Measurements from ENCODE around the gene KCNMB1. TPM values are rescaled to one million over a fixed set of nuclear protein-coding genes. Genes with fewer than 3 reads are reported as not detected.

The KCNMB1 gene
- polyA plus RNA-seq, 3 donors, result 0.95 to 1.7 (median 1.5) TPM

DNA sequence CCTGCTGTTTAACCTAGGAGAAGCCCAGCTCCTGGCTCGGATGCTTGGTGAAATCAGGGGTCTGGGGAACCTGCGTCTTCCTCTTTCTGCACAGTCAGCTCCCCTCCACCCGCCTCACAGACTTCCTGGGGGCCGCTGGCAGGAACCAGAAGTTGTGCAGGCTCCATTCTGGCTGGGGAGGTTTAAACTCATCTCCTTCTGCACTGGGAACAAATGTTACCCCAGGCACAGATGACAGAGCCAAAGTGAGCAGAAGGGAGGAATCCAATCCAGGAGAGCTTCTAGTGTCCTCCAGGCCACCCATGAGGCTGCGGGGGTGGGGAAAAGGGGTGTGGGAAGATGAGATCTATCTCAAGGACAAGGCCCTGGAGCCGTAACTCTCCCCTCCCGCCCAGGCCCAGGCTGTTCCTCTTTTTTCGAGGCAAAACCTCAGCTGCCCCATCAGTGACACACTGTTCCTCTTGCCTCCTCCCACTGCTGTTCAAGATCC is 31.2 kb downstream of the KCNMB1 start:
- no peak for DNase-seq (ENCODE audit: extremely low read depth in 1 of 11, low read depth in 9 of 11, low spot score in 4 of 11)

DNA sequence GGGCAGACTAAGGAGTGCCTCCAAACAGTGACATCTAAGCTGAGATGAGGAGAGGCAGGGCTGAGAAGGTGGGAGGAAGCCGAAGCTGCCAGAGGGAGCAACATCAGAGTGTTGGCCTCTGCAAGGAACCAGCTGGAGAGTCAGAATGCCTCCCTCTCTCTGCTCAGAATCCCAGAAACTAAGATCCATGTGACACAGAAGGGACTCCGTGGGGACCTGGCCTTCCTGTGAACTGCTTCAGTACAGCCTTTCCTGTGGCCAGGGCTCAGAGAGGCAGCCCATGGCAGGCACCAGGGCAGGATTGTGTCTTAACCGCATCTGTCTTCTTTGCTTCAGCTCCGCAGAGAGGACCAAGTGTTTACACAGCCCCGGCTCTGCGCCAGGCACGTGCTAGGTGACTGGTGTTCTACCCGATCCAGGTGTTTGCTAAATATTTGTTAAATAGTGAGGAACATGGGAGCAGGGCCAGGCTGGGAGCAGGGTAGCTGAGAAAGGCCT is 33.5 kb downstream of the KCNMB1 start:
- DNase-seq (ENCODE audit: extremely low read depth in 1 of 11, low read depth in 9 of 11, low spot score in 4 of 11), result no peak

DNA sequence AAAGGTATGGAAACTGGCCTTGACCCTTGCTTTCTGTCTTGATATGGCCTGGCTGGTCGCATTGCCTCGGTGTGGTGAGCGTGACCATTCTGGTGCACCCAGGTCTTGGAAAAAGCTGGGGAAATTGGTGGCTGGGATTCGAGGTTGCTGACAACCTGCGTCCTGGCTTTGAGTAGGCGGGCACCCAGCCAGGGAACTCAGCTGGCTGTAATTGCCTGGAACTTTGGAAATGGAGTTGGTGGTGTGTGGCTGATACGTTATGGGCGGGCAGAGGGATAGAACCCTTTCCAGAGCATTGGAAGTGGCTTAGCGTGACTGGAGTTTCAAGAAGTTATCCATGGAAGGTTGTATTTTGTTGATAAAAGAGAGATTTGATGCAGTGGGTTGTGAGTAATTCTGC is 35.2 kb downstream of the KCNMB1 start:
- peak in 1 of 11 donors; percentile 31 for DNase-seq (ENCODE audit: extremely low read depth in 1 of 11, low read depth in 9 of 11, low spot score in 4 of 11)

DNA sequence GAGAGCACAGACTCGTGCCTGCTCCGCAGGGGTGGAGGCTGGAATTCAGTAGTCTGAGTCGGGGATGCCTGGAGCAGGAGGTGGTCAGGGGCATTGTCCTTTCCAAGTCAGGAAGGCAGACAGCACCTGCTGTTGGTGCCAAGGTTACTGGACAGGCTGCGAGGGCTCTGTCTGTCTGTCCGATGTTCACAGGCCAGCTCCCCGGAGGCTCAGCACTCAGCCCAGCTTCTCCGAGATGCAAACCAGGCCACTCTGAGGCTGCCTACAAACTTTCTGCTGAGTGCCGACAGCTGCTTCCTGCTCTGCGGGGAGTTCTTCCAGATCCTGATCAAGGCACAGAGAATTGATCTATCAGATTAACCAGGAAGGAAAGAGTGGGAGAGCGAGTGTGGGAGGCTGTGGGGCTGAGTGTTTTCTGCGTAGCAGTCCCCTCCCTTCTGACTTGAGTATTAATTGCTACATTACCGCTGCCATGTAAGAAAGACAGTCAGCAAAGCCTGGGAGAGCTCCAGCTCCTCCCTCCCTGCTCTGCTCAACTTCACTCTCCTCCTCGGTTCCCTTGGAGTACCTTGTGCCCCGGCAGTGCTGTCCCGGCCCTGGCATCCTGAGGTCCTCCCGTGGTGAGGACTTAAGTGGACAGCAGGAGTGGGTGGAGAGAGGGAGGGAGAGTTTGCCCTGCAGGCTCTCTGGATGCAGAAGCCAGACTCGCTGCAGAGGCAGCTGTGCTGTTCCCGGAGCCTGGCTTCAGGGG is 36.0 kb downstream of the KCNMB1 start:
- DNase-seq (ENCODE audit: extremely low read depth in 1 of 11, low read depth in 9 of 11, low spot score in 4 of 11), result peak in 1 of 11 donors; percentile 20

DNA sequence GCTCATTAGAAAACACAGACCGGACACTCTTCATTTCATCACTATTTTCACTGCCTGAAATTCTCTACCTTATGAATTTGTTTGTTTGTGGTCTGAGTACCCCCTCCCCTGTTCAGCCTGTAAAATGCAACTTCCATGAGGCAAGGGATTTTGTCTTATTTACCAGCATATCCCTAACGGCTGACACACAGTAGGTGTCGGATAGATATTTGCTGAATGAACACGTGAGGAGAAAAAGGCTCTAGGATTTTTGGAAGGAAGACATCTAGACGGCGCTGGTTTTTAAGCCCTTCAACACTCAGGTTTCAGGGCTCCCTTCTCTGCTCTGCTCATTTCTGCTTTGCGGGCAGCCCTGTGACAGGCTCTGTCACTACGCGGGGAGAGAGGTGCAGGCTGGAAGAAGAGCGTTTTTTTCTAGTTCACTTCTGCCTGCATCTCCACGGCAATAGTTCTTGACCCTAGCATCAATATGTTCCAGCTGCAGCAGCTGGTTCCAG is 41.0 kb downstream of the KCNMB1 start:
- DNase-seq (ENCODE audit: extremely low read depth in 1 of 11, low read depth in 9 of 11, low spot score in 4 of 11), result no peak

DNA sequence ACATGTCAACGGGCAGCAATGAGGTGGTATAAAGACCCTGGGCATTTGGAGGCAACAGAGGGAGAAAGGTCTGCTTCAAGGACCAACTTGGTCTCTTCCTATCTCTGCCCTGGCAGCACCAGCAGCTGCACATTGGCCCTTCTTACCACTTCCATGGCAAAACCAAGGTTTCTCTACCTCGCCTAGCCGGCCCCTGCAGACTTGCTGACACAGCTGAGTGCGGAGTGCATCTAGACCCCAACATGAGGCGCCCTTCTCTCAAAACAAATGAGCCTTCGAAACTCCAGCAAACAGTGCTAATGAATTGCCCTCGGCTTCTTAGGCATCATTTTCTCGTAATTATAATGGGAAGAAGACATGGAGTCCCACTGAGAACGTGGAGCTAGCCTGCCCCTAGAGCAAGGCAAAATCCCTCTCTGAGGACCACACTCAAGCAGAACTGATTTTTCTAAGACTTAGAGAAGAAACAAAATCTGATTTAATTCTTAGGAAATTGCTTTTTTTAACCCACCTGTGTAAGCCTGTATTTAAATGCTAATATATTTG is 42.1 kb downstream of the KCNMB1 start:
- no peak for DNase-seq (ENCODE audit: extremely low read depth in 1 of 11, low read depth in 9 of 11, low spot score in 4 of 11)

DNA sequence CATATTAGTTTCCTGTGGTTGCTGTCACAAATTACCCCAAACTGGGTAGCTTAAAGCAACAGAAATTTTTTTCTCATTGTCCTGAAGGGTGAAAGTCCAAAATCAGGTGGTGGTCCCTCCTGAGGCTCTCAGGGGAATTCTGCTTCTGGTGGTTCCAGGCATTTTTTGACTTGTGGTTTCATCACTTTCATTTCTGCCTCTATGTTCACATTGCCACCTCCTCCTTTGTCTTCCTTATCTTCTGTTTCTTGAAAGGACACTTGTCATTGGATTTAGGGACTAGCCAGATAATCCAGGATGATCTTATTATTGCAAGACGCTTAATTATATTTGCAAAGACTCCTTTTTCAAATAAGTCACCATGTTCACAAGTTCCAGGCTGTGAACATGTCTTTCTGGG is 43.2 kb downstream of the KCNMB1 start:
- no peak for DNase-seq (ENCODE audit: extremely low read depth in 1 of 11, low read depth in 9 of 11, low spot score in 4 of 11)

DNA sequence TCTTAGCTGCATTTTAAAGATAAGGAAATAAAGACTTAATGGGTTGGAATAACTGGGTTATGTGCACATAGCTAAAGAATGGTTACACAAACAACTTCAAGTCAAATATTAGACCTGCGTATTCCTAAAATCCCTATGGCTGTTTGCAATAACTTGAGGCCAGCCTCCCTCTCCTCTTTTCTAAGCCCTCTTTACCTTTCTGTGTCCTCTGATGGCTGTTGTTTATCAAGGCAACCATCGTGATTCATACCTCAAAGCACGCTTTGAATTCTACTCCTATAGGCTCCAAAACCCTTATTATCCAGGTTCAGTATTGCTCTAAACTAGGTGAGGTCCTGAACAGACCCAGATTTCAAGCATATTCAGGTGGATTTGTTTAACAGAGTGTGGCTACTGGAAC is 46.0 kb downstream of the KCNMB1 start:
- DNase-seq (ENCODE audit: extremely low read depth in 1 of 11, low read depth in 9 of 11, low spot score in 4 of 11), result no peak

DNA sequence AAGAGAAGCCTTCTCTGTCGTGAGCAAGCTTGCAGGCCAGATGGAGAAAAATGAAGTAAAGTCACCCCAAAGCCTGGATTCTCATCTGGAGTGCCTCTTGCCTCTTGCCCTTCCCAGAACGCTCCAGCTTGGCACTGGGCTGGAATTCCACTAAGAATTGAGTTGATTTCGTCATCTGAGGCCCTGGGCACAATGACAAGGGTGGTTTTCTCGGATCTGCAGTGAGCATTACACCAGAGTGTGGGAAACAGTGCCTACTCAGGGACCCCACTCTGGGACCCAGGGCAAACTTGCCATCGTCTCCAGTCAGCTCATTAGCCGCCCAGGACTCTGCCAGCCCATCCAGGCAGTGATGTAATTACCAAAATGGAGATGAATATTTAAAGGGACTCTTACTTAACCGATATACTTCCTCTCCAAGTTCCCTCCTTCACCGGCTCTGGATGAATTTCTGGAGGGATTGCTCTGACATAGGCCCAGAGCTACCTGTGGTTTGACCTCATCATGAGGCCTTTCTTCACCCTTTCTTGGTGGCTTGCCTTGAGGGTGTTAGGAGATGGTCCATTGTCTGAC is 46.9 kb downstream of the KCNMB1 start:
- no peak for DNase-seq (ENCODE audit: extremely low read depth in 1 of 11, low read depth in 9 of 11, low spot score in 4 of 11)

DNA sequence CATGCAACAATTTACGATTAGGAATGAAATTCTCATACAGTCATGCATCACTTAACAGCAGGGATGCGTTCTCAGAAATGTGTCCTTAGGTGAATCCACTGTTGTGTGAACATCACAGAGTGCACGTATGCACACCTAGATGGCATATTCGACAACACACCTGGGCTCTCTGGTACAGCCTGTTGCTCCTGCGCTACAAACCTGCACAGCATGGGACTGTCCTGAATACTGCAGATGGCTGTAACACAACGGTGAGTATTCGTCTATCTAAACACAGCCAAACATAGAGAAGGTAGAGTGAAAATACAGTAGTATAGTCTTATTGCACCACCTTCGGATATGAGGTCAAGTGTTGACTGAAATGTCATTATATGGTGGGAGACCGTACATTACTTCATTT is 47.6 kb downstream of the KCNMB1 start:
- no peak for DNase-seq (ENCODE audit: extremely low read depth in 1 of 11, low read depth in 9 of 11, low spot score in 4 of 11)

DNA sequence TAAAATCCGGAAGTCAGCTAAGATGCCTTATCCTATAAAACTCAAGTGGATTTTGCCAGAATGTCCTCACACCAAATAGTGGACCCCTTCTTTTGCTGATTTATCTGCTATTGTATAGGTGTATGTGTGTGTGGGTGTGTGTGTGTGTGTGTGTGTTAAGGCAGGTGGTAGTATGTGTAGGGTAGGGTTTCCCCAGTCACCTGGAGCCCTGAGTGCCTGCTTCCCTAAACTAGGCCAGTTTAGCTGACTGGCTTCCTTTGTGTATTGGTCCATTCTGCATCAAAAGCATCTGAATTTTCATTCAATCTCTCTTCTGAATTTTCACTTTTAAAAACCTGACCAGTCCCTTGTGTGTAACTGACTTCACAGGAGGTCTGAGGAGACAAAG is 49.4 kb downstream of the KCNMB1 start:
- DNase-seq (ENCODE audit: extremely low read depth in 1 of 11, low read depth in 9 of 11, low spot score in 4 of 11), result no peak

DNA sequence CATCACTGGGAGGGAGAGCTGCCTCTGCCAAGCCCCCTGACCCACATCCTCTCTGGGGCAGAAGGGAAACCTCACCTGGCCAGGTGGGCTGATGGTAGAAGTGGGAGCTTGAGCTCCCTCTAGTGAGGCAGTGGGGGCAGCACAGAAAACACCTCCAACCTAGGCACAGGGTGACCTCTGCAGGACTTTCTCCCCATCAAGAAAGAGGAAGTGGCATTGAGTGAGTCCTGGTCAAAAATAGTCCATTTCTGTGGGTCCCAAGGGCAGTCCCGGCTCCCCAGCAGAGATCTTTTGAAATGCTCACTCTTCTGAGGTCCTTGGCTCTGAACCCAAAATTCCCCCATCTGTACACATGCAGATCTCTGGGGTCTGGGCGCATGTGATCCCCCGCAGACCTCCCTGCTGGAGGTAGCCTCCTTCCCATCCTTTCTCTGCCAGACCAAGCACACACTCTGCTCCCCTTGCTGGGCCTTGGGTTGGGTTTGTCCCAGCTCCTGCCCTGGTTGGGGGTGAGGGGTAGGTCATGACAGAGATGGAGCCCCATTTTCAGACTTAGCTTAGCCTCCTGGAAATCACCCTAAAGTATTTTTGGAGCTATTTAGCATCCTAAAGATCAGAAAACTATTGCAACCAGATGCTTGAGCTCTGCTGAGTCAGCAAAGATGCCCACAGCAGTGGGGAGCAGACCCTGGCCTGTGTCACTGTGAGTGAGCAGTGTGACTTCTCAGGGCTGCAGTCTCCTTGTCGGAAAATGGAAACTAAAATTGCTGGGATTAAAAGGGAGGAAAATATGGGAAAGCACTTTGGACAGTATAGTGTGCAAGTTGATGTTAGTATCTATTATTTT is 50.0 kb downstream of the KCNMB1 start:
- no peak for DNase-seq (ENCODE audit: extremely low read depth in 1 of 11, low read depth in 9 of 11, low spot score in 4 of 11)

DNA sequence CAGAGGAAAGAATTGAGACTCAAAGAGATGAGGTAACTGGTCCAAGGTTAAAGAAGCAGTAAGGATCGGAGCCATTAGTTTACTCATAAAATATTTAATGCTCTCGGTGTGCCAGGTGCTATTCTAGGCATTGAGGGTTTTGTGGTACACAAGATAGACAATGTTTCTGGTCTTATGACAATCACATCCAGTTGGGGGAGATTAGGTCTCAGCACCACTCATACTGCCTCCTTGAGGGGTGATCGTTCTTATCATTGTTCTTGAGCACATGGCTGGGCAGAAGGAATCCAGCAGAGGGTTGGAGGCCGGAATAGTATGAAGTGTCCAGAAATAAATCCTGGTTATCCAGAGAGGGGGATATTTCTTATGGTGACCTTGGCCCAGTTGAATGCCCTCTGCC is 50.9 kb downstream of the KCNMB1 start:
- no peak for DNase-seq (ENCODE audit: extremely low read depth in 1 of 11, low read depth in 9 of 11, low spot score in 4 of 11)

DNA sequence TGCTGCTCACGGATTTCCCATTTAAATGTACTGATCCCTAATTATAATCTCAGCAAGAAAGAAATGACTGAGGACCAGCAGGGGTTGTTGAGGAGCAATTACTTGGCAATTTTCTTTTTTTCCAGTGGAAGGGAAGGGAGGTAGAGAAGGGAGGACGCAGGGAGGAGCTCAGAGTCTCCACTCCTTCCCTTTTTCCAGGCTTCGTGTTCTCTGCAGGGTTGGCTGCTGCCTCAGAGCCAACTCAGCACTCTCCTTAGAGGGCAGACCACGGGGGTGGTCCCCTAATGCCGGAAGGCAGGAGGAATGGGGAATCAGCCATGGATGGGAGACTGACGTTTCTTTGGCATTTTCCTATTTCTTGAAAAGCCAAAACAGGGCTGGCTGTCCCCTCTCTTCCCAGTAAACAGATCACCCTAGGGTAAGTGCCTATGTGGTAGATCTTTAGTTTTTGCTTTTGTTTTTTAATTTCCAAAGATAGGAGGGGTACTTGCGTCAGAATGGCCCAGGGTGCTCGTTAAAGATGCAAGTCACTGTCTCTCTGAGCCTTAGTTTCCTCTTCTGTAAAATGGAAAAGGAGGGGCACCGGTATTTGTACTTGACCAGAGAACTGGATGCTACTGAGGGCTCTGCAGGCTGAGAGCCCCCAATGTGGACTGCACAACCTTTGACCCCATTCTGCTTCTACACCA is 52.0 kb downstream of the KCNMB1 start:
- no peak for DNase-seq (ENCODE audit: extremely low read depth in 1 of 11, low read depth in 9 of 11, low spot score in 4 of 11)

DNA sequence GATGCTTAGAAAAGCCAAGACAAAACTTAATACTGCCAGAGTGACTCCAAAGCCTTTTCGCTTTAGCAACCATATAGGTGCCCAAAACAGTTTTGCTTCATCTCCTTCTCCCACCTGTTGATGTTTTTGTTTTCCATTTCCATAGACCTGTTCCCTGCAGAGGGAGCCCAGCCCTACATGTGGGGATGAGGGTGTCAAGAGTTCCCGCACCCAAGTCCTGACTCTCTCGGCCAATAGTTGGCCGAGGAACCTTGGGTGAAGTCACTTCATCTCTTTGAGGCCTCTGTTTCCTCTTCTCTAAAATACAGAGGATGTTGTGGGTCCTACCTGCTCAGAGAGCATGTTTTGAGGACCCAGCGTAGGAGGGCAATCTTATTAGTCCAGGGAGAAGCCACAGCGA is 53.1 kb downstream of the KCNMB1 start:
- no peak for DNase-seq (ENCODE audit: extremely low read depth in 1 of 11, low read depth in 9 of 11, low spot score in 4 of 11)

DNA sequence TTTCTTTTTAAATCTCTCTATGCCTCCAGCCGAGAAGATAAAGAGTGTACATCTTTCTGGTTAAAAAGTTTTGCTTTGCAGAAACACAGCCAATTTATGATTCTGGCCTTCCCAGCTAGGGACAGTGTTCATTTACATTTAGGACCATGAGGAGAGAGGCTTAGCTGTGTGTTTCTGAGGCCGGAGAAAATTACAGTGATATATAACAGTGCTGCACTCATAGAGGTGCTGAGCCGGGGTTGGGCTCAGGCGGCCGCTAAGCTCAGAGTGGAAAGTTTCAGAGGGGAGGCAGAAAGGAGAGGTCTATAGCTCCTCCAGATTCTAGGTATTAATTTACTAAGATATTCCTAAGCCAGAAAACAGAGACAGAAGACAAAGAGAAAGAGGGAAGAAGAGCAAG is 54.5 kb downstream of the KCNMB1 start:
- DNase-seq (ENCODE audit: extremely low read depth in 1 of 11, low read depth in 9 of 11, low spot score in 4 of 11), result no peak

DNA sequence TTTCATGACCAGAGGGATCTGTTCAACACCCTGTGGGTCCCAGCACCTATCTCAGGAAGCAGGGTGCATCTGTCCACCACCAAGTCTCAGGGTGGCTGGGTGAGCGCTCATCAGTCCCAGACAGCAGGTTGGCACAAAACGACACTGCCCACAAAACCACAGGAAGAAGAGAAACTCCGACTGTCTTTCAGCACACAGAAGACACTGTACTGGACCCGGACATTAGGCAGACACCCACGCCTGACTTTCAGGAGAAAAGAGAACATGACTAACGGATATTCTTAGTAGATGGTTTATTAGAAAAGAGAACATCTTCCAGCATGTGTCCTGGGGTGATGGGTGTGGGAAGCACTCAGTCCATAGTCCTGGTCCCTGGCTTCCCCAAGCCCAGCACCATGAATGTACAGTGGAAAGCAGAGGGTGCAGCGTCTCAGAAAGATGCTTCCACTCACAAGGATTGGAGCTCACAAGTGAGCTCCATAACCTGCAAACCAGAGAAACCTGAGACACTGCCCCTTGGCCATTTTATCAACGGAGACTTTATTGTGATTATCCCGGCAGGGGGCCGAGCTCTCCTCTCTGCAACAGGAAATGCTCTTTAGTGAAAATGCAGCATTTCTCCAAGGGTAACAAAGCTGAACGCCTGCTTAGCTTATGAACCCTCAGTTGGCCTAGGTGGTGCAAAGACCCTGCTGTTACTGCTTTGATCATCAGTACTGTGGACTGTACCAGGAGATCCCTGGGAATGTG is 55.8 kb downstream of the KCNMB1 start:
- DNase-seq (ENCODE audit: extremely low read depth in 1 of 11, low read depth in 9 of 11, low spot score in 4 of 11), result no peak

DNA sequence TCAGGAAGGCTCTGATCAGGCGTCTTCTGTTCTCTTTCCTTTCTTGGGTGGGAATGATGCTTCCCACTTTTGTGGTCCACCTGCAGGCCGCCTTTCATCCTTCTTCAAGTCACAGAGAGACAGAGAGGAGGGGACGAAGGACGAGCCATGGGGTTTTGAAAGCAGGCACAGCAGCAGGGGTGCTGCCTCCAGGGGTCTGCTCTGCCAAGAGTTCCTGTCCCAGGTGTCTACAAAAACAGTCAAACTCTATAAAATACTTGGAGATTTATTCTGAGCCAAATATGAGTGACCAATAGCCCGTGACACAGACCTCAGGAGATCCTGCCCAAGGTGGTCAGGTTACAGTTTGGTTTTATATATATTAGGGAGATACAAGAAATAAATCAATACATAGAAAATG is 57.1 kb downstream of the KCNMB1 start:
- no peak for DNase-seq (ENCODE audit: extremely low read depth in 1 of 11, low read depth in 9 of 11, low spot score in 4 of 11)
